Measurements from ENCODE around the gene RHO.
"Not testable (repeated sequence)": the region's sequence is repeated elsewhere in the genome, so short reads cannot be mapped to it uniquely, and the experiment has no call there.

Gene RHO

GRCh38 chr3:129528589-129529100 lies at the start of gene RHO:
TSS of gene RHO (plus strand) at chr3:129528639. CDS start at chr3:129528734, 95 bp downstream.
- DNase-seq (ENCODE audit: low read depth in 2 of 2), result no peak

- DNase-seq (ENCODE audit: low read depth in 2 of 2), result not testable (repeated sequence)
These were observed 47.1 kb upstream of the RHO start for GRCh38 chr3:129481225-129481765.

DNA sequence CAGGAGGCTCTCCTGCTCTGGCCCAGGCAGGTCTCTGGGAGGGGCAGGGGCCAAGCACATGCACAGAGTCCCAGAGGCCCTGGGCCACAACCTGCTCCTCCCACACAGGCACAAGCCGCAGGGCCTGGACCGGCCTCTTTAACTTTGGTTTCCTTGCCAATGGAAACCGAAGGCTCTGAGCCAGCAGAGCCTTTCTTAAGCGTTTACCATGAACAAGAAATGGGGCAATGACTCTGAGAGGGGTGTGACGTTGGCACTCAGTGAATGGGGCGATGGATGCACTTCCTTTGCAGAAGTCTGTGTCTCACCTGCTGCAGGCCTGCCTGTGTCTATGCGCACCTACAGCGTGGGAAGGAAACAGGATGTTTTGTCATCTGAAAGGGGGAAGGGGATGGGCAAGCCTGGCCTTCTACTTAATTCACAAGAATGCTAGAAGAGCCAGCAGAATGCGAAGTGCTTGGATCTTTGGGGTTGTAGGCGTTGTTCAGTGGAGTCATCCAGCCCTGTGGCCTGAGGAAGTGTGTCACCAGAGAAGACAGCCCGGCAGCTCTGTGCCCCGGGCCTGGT lies 46.6 kb upstream of the RHO start:
- DNase-seq (ENCODE audit: low read depth in 2 of 2), result no peak

DNA sequence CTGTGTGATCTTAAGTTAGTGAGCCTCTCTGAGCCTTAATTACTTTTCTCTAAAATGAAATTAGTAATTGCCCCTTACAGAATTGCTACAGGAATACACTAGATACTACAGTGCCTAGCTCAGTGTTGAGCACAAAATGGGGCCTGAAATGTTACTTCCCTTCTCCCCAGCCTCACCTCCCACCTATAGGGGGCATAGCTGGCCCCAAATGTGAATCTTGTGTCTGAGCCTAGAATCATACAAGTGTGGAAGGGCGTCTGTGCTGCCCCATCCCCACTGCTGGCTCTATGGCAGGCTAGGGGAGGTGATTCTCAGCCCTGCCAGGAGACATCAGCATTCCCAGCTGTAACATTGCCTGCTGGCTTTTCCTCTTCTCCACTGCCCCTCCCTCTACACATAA lies 45.7 kb upstream of the RHO start:
- no peak for DNase-seq (ENCODE audit: low read depth in 2 of 2)

DNA sequence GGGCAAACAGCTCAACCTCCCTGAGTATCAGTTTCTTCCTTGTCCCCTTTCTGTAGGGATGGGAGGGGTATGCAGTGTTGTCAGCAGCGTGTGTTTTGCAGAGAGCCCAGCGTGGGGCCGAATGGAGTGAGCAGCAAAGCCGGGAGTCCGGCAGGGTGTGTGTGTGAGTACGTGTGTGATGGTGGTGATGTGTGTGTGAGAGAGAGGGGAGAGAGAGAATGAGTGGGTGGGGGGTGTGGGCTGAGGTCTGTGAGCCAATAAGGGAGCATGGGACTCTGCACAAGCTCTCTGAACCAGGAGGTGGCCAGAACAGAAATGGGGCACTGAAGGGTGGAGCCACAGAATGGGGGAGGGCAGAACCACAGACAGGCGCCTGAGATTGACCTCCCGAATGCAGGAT lies 44.6 kb upstream of the RHO start:
- no peak for DNase-seq (ENCODE audit: low read depth in 2 of 2)

DNA sequence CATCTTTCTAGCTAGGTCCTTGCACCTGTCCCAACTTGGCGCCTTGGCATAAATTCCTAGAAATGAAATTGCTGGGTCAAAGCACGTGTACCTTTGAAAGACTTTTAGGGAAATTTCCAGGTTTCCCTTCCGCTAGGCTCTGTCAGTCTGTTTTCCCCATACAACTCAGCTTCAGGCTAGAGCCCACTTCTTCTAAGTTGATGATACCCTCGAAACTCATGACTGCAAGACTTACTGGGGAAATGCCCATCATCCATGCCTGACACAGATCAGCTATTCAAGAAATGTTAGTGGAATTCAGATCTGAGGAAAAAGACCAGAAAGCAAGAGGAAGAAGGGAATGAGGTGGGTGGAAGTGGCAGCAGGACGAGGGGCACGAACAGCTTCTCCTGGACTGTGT lies 43.3 kb upstream of the RHO start:
- not testable (repeated sequence) for DNase-seq (ENCODE audit: low read depth in 2 of 2)

DNA sequence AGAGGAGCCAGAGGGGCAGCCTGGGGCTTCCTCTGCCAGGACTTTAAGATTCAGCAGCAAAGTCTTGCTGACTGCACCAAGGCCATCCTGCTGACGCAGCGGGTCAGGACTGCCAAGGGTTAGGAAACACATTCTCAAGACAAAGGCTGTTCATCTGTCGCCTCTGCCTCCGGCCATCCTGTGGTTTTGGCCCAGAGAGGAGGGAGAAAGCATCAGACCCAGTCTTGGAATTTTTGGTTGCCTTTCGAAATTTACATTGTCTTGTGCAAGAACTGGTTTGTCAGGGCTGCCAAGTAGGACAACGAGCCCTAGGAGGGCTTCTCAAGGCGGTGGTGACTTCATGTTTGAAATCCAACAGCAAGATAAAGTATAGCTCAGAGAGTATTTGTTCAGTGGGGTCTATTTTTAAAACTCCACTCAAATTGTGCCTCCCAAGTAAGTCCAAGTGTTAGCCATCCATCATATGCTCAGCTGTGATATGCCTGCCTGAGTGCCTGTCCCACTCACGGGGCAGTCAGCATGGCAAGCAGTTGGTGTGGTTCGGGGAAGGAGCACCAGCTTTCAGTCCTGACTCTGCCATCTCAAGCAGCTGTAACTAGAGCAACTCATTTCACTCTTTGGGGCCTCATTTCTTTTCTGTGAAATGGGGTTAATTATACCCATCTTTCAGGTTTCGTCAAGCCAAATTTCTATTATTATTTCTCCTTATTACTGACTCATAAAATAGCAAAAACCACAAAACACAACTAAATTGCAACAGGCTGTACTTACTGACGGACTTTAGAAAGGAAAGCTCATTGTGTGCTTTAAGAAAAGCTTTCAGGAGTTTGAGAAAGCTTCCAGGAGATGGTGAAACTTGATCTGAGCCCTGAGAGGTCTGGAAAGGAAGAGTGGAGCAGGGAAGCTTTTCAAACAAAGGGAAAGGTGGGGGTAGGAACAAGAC lies 42.4 kb upstream of the RHO start:
- no peak for DNase-seq (ENCODE audit: low read depth in 2 of 2)

- DNase-seq (ENCODE audit: low read depth in 2 of 2), result no peak
These were observed 41.8 kb upstream of the RHO start for GRCh38 chr3:129486664-129487035.

DNA sequence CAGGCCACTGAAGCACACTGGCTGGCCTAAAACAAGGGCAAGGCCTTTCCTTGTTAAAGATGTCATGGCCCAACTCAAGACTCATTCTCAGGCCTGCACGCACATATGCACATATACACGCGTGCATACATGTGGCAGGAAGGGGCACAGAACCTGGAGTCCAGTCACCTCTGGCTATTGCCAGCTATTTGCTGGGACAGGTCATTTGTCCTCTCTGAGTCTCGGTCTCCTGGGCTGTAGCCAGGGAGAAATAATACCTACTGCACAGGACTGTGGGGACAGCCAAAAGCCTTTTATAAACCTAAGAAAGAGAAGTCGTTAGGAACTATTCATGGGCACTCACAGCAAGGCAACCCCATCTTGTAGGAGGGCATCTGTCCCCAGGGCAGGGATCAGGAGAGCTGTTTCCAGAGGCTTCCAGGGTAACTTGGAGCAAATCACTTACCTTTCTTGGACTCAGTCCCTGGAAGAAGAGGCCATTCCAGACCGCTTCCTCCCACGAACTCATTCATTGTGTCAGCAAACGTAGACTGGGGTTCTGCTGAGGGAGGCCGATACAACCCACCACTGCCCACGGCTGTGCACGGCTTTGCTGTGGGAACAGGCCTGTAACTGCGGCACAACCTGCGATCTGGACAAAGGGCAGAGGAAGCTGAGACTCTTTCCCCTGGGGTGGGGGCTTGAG lies 41.1 kb upstream of the RHO start:
- no peak for DNase-seq (ENCODE audit: low read depth in 2 of 2)

DNA sequence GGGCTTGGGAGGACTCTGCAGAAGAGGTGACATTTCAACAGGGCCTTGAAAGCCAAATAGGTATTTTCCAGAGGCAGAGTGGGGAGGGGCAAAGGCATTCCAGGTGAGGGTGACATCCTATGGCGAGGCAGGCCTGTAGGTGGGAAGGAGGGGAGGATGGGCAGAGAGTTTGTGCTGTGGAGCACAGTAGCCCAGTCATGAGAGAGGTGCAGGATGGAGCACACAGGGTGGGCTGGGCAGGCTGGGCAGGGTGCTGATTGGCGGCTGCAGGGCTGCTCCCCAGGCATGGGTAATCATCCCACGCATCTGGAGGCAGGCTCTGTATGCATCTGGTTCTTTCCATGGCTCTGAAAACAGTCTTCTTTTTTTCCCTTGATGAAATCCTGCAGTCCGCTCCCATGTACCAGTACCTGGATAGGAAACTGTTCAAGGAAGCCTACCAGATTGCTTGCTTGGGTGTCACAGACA lies 40.5 kb upstream of the RHO start:
- DNase-seq (ENCODE audit: low read depth in 2 of 2), result not testable (repeated sequence)

DNA sequence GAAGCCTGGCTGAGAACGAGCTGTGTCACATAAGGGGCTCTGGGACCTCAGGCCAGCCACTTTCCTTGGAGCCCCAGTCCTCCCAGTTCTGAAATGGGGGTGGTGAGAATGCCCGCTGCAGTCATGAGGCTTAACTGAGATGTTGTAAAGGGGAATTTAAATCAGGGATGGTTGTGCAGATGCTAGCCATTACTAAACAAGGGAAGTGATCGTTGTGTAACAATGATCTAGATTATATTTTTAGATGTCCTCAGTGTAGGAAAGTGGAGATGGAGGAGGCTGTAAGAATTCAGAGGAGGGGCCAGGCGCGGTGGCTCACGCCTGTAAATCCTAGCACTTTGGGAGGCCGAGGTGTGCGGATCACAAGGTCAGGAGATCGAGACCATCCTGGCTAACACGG lies 39.2 kb upstream of the RHO start:
- DNase-seq (ENCODE audit: low read depth in 2 of 2), result not testable (repeated sequence)

- peak; percentile 15 to 20 for DNase-seq (ENCODE audit: low read depth in 2 of 2)
These were observed 38.2 kb upstream of the RHO start for GRCh38 chr3:129490273-129490675.

- DNase-seq (ENCODE audit: low read depth in 2 of 2), result not testable (repeated sequence)
These were observed 37.4 kb upstream of the RHO start for GRCh38 chr3:129491077-129491476.

- no peak for DNase-seq (ENCODE audit: low read depth in 2 of 2)
These were observed 36.6 kb upstream of the RHO start for GRCh38 chr3:129491794-129492193.

- no peak for DNase-seq (ENCODE audit: low read depth in 2 of 2)
These were observed 35.7 kb upstream of the RHO start for GRCh38 chr3:129492691-129493090.

- no peak for DNase-seq (ENCODE audit: low read depth in 2 of 2)
These were observed 35.2 kb upstream of the RHO start for GRCh38 chr3:129493206-129493605.

DNA sequence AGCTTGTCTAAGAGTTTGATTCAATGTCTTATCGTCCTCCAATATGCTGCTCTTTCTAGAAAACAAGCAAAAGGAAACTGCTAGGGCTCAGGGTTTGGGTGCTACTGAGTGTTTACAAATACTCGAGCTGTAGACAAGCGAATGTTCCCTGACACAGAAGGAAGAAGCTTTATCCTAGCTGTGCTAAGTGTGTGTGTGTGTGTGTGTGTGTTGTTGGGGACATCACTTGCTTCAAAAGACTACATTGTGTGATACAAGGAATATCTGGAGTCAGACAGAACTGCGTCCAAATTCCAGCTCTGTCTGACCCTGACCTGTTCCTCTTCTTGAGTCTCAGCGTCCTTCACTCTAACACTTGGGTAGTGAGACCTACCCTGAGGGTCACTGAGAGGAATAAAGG lies 33.9 kb upstream of the RHO start:
- not testable (repeated sequence) for DNase-seq (ENCODE audit: low read depth in 2 of 2)

DNA sequence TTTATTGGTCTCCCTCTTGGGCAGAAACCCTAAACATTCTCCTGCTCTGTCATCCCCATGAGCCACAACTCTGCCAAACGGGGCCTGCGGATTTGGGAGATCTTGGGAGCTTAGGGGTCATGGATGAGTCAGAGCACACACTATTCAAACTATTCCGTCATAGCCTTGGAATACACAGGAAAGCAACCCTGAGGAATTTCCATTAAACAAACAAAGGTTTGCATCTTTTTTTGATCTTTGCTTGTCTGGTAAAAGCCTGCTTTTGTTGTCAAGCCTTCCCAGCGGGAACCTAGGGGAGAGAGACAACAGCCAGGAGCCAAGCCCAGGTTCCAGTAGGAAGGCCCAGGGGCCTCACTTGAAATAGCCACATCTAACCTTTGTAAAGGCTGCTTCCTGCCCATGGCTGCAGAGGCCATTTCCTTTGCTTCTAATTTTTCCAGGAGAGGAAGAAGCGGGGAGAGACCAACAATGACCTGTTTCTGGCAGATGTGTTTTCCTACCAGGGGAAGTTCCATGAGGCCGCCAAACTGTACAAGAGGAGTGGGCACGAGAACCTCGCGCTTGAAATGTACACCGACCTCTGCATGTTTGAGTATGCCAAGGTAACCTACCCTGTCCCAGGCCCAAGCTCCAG lies 33.3 kb upstream of the RHO start:
- not testable (repeated sequence) for DNase-seq (ENCODE audit: low read depth in 2 of 2)

GRCh38 chr3:129497876-129498275 lies 30.6 kb upstream of the RHO start:
- DNase-seq (ENCODE audit: low read depth in 2 of 2), result not testable (repeated sequence)

- not testable (repeated sequence) for DNase-seq (ENCODE audit: low read depth in 2 of 2)
These were observed 29.6 kb upstream of the RHO start for GRCh38 chr3:129498603-129499488.
